ENCODE data around the gene SYNGAP1.

The SYNGAP1 gene

GRCh38 chr6:33405386-33405940, 14.4 kb upstream of the SYNGAP1 start:
- DNase-seq, result no peak

DNA sequence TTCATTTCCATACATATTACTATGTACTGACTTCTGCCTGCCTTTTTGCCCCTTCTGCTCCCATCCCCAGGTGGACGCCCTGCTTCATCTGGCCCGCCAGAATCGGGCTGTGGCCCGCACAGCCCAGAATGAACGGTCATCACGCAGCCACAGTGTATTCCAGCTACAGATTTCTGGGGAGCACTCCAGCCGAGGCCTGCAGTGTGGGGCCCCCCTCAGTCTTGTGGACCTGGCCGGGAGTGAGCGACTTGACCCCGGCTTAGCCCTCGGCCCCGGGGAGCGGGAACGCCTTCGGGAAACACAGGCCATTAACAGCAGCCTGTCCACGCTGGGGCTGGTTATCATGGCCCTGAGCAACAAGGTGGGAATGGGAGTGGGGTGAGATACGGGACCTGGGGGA, 13.7 kb upstream of the SYNGAP1 start:
- DNase-seq, result no peak

DNA sequence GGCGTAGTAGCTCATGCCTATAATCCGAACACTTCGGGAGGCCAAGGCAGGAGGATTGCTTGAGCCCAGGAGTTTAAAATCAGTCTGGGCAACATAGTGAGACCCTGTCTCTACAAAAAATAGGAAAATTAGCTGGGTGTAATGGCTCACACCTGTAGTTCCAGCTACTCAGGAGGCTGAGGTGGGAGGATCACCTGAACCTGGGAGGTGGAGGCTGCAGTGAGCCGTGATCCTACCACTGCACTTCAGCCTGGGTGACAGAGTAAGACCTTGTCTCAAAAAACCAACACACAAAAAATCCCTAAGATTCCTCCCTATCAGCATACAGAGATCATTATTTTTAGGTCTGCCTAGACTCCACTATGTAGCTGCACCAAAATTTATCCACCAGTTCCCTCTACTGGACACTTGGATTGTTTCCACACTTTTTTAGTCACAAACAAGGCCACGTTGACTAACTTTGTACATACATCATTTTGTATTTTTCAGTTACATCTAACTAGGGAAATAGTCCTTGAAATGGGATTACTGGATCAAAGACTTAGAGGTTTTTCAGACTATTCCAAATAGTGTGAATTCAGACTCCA, 12.6 kb upstream of the SYNGAP1 start:
- no peak for DNase-seq

DNA sequence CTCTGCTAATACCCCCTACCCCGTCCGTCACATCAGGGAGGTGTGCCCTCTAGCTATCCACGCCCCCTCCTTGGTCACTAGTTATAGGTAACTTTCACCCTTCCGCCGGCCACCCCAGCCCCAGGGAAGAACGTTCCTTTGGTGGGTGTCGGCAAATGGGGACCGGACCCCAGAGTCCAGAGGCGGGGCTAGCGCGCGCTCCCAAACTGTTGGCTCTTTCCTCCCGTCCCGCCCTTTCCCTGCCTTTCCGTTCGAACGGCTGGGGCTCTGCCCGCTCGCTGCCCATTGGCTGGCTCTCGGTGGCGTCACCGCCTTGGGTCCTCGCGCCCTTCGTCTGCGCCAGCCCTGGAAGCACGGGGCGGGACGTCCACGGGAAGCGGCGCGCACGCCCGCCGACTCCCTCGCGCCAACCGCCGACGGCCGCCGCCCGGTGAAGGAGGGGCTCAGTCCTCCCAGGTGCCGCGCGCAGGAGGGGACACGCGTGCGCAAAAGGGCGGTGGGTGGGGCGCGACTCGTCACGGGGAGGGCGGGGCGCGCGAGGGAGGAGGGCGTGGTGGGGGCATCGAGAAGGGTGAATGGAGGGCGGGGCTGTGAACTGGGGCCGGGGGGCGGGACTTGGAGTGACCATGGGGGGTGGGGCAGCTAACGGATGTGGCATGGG, 9.7 kb upstream of the SYNGAP1 start:
- peak; percentile 98 for DNase-seq

- DNase-seq, result no peak
These were observed 8.9 kb upstream of the SYNGAP1 start, which contains the start of gene PHF1 for GRCh38 chr6:33410711-33411631. Gene PHF1 (plus strand): TSS chr6:33411014. CDS start chr6:33412264, 1,250 bp downstream.

GRCh38 chr6:33411632-33412005, 8.2 kb upstream of the SYNGAP1 start:
- DNase-seq, result no peak

GRCh38 chr6:33412140-33413009, 7.5 kb upstream of the SYNGAP1 start:
- DNase-seq, result no peak

DNA sequence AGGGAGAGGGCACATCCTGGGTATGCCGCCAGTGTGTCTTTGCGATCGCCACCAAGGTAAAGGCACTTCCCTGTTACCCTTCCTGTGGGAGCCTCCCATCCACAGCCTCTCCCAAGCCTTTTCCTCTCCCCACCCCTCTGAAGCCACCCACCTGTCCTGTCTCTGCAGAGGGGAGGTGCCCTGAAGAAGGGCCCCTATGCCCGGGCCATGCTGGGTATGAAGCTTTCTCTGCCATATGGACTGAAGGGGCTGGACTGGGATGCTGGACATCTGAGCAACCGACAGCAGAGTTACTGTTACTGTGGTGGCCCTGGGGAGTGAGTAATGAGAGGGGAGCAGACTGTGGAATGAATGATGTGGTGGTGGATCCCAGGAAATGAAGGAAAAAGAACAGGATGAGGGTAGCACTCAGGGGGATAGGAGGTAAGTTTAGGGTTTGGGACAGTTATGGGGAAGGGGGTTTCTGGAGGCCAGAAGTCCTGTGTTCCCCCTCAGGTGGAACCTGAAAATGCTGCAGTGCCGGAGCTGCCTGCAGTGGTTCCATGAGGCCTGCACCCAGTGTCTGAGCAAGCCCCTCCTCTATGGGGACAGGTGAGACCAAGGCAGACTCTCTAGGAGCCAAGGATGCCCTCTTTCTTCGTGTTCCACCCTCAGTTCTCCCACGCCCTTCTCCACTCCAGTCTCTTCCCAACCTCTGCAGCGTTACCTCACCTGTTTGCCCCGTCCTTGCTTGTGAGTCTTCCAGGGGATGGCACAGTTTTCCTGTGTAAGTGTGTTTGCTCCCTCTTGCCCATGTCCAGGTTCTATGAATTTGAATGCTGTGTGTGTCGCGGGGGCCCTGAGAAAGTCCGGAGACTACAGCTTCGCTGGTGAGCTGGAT, 6.4 kb upstream of the SYNGAP1 start:
- DNase-seq, result no peak

- no peak for DNase-seq
These were observed 5.1 kb upstream of the SYNGAP1 start for GRCh38 chr6:33414592-33415271.

DNA sequence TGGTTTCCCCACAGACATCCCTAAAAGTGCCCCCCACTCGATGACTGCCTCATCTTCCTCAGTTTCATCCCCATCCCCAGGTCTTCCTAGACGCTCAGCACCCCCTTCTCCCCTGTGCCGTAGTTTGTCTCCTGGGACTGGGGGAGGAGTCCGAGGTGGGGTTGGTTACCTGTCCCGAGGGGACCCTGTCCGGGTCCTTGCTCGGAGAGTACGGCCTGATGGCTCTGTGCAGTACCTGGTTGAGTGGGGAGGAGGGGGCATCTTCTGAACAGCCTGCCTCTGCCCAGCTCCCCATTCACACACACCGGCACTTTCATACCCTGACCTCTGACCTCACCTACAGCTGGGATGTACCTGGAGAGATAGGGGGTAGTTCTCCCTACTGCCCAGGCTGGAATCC, 4.0 kb upstream of the SYNGAP1 start:
- no peak for DNase-seq

DNA sequence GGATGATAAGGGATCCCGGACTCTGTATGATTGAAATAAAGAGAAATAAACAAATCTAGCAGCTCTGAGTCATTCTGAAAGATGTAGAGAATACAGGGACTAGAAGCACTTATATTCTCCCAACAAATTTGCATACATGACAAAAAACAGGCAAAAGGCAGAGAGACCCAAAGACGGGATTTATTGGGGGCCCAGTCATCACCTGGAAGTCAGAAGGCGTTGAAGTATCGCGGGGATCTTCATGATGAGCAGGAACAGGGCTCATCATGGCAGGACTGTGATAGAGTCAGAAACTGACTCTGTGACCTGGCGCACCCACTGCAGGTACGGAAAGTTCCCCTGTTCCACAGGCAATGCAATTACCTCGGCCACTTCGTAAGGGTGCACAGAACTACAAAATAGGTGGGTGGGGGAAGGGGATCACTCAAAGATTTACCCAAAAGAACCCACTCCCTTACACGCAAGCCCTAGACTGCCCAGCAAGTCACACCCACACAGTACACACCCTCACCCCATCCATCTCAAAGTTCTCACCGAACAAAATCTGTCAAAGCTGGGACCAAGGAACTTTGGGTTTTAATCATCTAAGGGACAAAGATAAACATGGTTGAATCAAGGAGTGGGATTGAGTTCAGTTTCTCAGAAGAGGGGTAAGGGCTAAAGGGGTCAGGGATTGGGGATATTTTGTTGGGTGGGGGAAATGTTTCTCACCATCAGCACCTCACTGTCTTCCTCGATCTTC, 3.3 kb upstream of the SYNGAP1 start:
- no peak for DNase-seq

GRCh38 chr6:33417128-33417902, 2.5 kb upstream of the SYNGAP1 start:
- no peak for DNase-seq

- peak; percentile 100 for DNase-seq
These were observed 1.8 kb upstream of the SYNGAP1 start, which contains the start of gene CUTA for GRCh38 chr6:33417903-33418689. Gene CUTA (minus strand): TSS chr6:33418107. CDS start chr6:33418000, 107 bp downstream.

DNA sequence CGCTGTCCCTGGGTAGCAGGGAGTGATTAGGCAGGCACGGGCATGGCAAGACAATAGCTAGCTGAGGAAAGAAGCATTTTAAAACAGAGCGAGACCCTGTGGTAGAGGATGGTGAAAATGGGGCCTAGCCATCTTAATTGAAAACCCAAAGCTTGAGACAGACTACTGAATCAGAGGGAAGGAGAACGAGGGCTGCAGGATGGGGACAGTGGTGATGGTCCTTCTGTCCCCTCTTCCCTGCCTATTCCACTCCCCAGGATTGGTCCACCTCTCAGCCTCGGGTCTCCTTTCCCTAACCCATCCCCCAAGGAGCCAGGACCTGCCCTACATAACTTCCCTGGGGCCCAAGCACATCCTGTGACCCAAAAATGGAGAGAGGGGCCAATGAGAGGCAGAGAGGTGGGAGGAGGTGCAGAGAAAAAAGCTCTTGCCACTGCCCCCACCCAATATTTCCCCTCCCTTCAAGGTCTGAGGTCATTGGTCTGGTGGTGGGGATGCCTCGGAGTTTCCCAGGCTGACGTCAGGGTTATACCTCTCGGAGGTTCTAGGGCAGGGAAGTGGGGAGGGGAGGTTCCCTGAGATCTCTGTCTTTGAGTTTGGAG, 1.1 kb upstream of the SYNGAP1 start:
- DNase-seq, result peak; percentile 80

GRCh38 chr6:33420491-33421343, 852 bp downstream of the SYNGAP1 start:
- DNase-seq, result no peak

GRCh38 chr6:33421344-33421643, 1.4 kb downstream of the SYNGAP1 start:
- DNase-seq, result no peak

GRCh38 chr6:33423777-33424176, 3.9 kb downstream of the SYNGAP1 start:
- DNase-seq, result no peak

All from central memory CD4-positive, alpha-beta T cell (primary cell).